H9 (cell line): ENCODE results near the gene DSC2. TPM values are rescaled to one million over a fixed set of nuclear protein-coding genes. Genes with fewer than 3 reads are reported as not detected.

ENCODE experiments used
- DNase-seq: peaks from one replicate; pipeline ENCODE4 v3.0.0-alpha.2; 2017
- H2AFZ ChIP-seq: one replicate; pipeline ENCODE4 v1.6.1; 2013; ENCODE audit warnings: mild to moderate bottlenecking, low read length, control low read depth, moderate library complexity
- H2AK5ac ChIP-seq: 2 replicates; pipeline ENCODE4 v1.6.1; 2013; ENCODE audit warnings: low read length, control low read depth, mixed read lengths; ENCODE audit not compliant: insufficient read length
- H2BK120ac ChIP-seq: one replicate; pipeline ENCODE4 v1.6.1; 2013; ENCODE audit warnings: low read depth, mild to moderate bottlenecking, low read length, control low read depth, inconsistent platforms; ENCODE audit not compliant: poor library complexity, severe bottlenecking
- H2BK12ac ChIP-seq: 2 replicates; pipeline ENCODE4 v1.6.1; 2013; ENCODE audit warnings: low read length, control low read depth, mixed read lengths, low read depth; ENCODE audit not compliant: insufficient read length
- H2BK15ac ChIP-seq: 2 replicates; pipeline ENCODE4 v1.6.1; 2013; ENCODE audit warnings: low read depth, low read length, control low read depth
- H2BK20ac ChIP-seq: one replicate; pipeline ENCODE4 v1.6.1; 2013; ENCODE audit warnings: low read depth, mild to moderate bottlenecking, low read length, control low read depth, inconsistent platforms; ENCODE audit not compliant: poor library complexity, severe bottlenecking
- H2BK5ac ChIP-seq: 2 replicates; pipeline ENCODE4 v1.6.1; 2013; ENCODE audit warnings: low read length, control low read depth, mixed read lengths; ENCODE audit not compliant: insufficient read length
- H3K14ac ChIP-seq: 2 replicates; pipeline ENCODE4 v1.6.1; 2013; ENCODE audit warnings: low read length, control low read depth; ENCODE audit not compliant: insufficient read depth
- H3K18ac ChIP-seq: 2 replicates; pipeline ENCODE4 v1.6.1; 2013; ENCODE audit warnings: low read depth, mild to moderate bottlenecking, mixed read lengths, low read length, control low read depth; ENCODE audit not compliant: insufficient read length
- H3K23ac ChIP-seq: 2 replicates; pipeline ENCODE4 v1.6.1; 2013; ENCODE audit warnings: low read length, control low read depth, mixed read lengths, low read depth; ENCODE audit not compliant: insufficient read length
- H3K23me2 ChIP-seq: 2 replicates; pipeline ENCODE4 v1.6.1; 2013; ENCODE audit warnings: low read depth, mild to moderate bottlenecking, mixed read lengths, low read length, control low read depth; ENCODE audit not compliant: insufficient read length, poor library complexity, severe bottlenecking
- H3K27ac ChIP-seq: 2 replicates; pipeline ENCODE4 v1.5.1; 2013; ENCODE audit warnings: low read length, control low read depth, mixed read lengths, low read depth; ENCODE audit not compliant: insufficient read length
- H3K27me3 ChIP-seq: 2 replicates; pipeline ENCODE4 v1.6.1; 2013; ENCODE audit warnings: low read length, control low read depth, inconsistent platforms; ENCODE audit not compliant: insufficient read depth
- H3K4ac ChIP-seq: 2 replicates; pipeline ENCODE4 v1.6.1; 2013; ENCODE audit warnings: low read depth, mild to moderate bottlenecking, control low read depth, inconsistent platforms, low read length, moderate library complexity
- H3K4me1 ChIP-seq: 2 replicates; pipeline ENCODE4 v1.6.1; 2013; ENCODE audit warnings: low read length, control low read depth, inconsistent platforms; ENCODE audit not compliant: insufficient read depth
- H3K4me2 ChIP-seq: 2 replicates; pipeline ENCODE4 v1.6.1; 2013; ENCODE audit warnings: low read length, control low read depth, mixed read lengths; ENCODE audit not compliant: insufficient read length, insufficient read depth
- H3K56ac ChIP-seq: 2 replicates; pipeline ENCODE4 v1.6.1; 2013; ENCODE audit warnings: low read depth, mild to moderate bottlenecking, mixed read lengths, low read length, control low read depth; ENCODE audit not compliant: insufficient read length
- H3K79me1 ChIP-seq: 2 replicates; pipeline ENCODE4 v1.6.1; 2013; ENCODE audit warnings: low read depth, mild to moderate bottlenecking, moderate library complexity, low read length, control low read depth, inconsistent platforms; ENCODE audit not compliant: insufficient read depth, poor library complexity, severe bottlenecking
- H3K79me2 ChIP-seq: 2 replicates; pipeline ENCODE4 v1.6.1; 2013; ENCODE audit warnings: low read length, control low read depth, inconsistent platforms; ENCODE audit not compliant: insufficient read depth
- H3K9ac ChIP-seq: 2 replicates; pipeline ENCODE4 v1.6.1; 2013; ENCODE audit warnings: low read length, control low read depth, mixed read lengths; ENCODE audit not compliant: insufficient read length; ENCODE audit errors: extremely low read depth
- H3K9me3 ChIP-seq: one replicate; pipeline ENCODE4 v1.6.1; 2013; ENCODE audit warnings: low read depth, low read length, inconsistent platforms; ENCODE audit not compliant: control insufficient read depth
- H3T11ph ChIP-seq: one replicate; pipeline ENCODE4 v1.6.1; 2013; ENCODE audit warnings: mild to moderate bottlenecking, low read length, control low read depth, inconsistent platforms
- H4K20me1 ChIP-seq: one replicate; pipeline ENCODE4 v1.6.1; 2013; ENCODE audit not compliant: control insufficient read depth, insufficient read length, insufficient read depth
- H4K5ac ChIP-seq: 2 replicates; pipeline ENCODE4 v1.6.1; 2013; ENCODE audit warnings: low read depth, mild to moderate bottlenecking, mixed read lengths, low read length, control low read depth; ENCODE audit not compliant: insufficient read length
- H4K8ac ChIP-seq: replicated peaks from 2 replicates; pipeline ENCODE4 v1.6.1; 2013; ENCODE audit warnings: low read length, control low read depth, mixed read lengths, low read depth; ENCODE audit not compliant: insufficient read length
- H4K91ac ChIP-seq: 2 replicates; pipeline ENCODE4 v1.6.1; 2013; ENCODE audit warnings: low read depth, mild to moderate bottlenecking, moderate library complexity, mixed read lengths, low read length, control low read depth; ENCODE audit not compliant: insufficient read length
- H3K27ac Mint-ChIP-seq, 3 experiments: 2 replicates in 2 of 3; 3 replicates in 1 of 3; pipeline ENCODE4 v1.8.0; 2020 to 2021; ENCODE audit warnings: mixed read lengths in 3 of 3, mild to moderate bottlenecking in 1 of 3, moderate library complexity in 1 of 3
- H3K27me3 Mint-ChIP-seq: 2 replicates; pipeline ENCODE4 v1.8.0; 2021; ENCODE audit warnings: low read depth, mild to moderate bottlenecking, moderate library complexity, mixed read lengths
- H3K36me3 Mint-ChIP-seq, 3 experiments: 2 replicates in 2 of 3; 3 replicates in 1 of 3; pipeline ENCODE4 v1.8.0; 2020 to 2021; ENCODE audit warnings: low read depth in 3 of 3, mixed read lengths in 3 of 3; ENCODE audit not compliant: insufficient read depth in 1 of 3
- H3K4me1 Mint-ChIP-seq, 2 experiments: 2 replicates each; pipeline ENCODE4 v1.8.0; 2020; ENCODE audit warnings: mixed read lengths in 2 of 2
- H3K4me3 Mint-ChIP-seq, 2 experiments: 2 replicates in 1 of 2; 3 replicates in 1 of 2; pipeline ENCODE4 v1.8.0; 2020 to 2021; ENCODE audit warnings: mild to moderate bottlenecking in 2 of 2, mixed read lengths in 2 of 2, moderate library complexity in 1 of 2
- H3K9me3 Mint-ChIP-seq, 2 experiments: 2 replicates in 1 of 2; 3 replicates in 1 of 2; pipeline ENCODE4 v1.8.0; 2020; ENCODE audit warnings: mild to moderate bottlenecking in 2 of 2, mixed read lengths in 2 of 2, moderate library complexity in 1 of 2
- CTCF ChIP-seq: fragments of 200-600 bp; sonication (generic); conservative IDR thresholded peaks from 3 replicates; pipeline ENCODE4 v1.8.0; 2021; ENCODE audit warnings: antibody characterized with exemption, mild to moderate bottlenecking
- WGBS: extraction: QIAGEN DNeasy Blood & Tissue Kit; methylation state at CpG from one replicate; pipeline ENCODE4 v1.1.7; 2013; ENCODE audit warnings: missing lambda C conversion rate, low lambda C conversion rate, mixed read lengths; ENCODE audit not compliant: insufficient read length; ENCODE audit errors: extremely low coverage; 5-methylcytosine and 5-hydroxymethylcytosine counted together
- total RNA-seq: library from RNA; stranded (reverse); gene quantifications from 2 replicates; pipeline ENCODE4 v1.2.1, GENCODE V29; 2021

DSC2 gene
- total RNA-seq, 1 experiment from 2014 or later: 26.1 TPM

- peaks cover 72% of the 10 kb centered on the region for H3K27me3 Mint-ChIP-seq
- no peaks in the 10 kb centered on the region for H3K9me3 ChIP-seq
- no peak overlapping the region for H2BK120ac ChIP-seq
- H3K23me2 ChIP-seq: peaks cover 23% of the 10 kb centered on the region
- no peak overlapping the region for H2BK5ac ChIP-seq
- H3K4me2 ChIP-seq: no peak overlapping the region
- no CpG with 5 or more reads among the region's 6 CpGs for WGBS
- no peak overlapping the region for H3K27ac ChIP-seq
- H3K27me3 ChIP-seq: peaks cover 33% of the 10 kb centered on the region
- no peak overlapping the region for H3K14ac ChIP-seq
- H3T11ph ChIP-seq: no peak overlapping the region
- no peak overlapping the region for H3K4ac ChIP-seq
- H2BK20ac ChIP-seq: no peak overlapping the region
- no peak for DNase-seq
- H2AK5ac ChIP-seq: no peak overlapping the region
- no peak overlapping the region for H4K91ac ChIP-seq
- H3K79me2 ChIP-seq: no peaks in the 10 kb centered on the region
- no peak overlapping the region for H2BK12ac ChIP-seq
- H4K5ac ChIP-seq: no peak overlapping the region
- TF ChIP-seq CTCF: no peak
- no peak overlapping the region for H3K56ac ChIP-seq
- no peak overlapping the region for H3K4me3 Mint-ChIP-seq
- peaks cover 21 to 25% of the 10 kb centered on the region in 2 experiments for H3K4me1 Mint-ChIP-seq
- H3K79me1 ChIP-seq: no peaks in the 10 kb centered on the region
- no peak overlapping the region for H4K8ac ChIP-seq
- H2BK15ac ChIP-seq: no peak overlapping the region
- peaks cover 3% of the 10 kb centered on the region; the same call in 1 of the 2 replicates for H3K4me1 ChIP-seq
- no peak overlapping the region for H3K18ac ChIP-seq
- H3K9me3 Mint-ChIP-seq: peaks cover 0 to 2% of the 10 kb centered on the region in 2 experiments; a peak in 2 of 5 replicates
- no peak overlapping the region for H3K9ac ChIP-seq
- no peak overlapping the region for H3K23ac ChIP-seq
- H3K27ac Mint-ChIP-seq: no peak overlapping the region; a peak in 1 of 7 replicates
- H2AFZ ChIP-seq: no peak overlapping the region
- no peaks in the 10 kb centered on the region for H4K20me1 ChIP-seq
- no peaks in the 10 kb centered on the region; a peak in 1 of 7 replicates for H3K36me3 Mint-ChIP-seq
These were observed 56.6 kb downstream of the DSC2 start for GRCh38 chr18:31045599-31045998.
